Loucy (cell line): ENCODE results near the gene CACNA2D4.

Experiments
- EZH2phosphoT487 ChIP-seq: fragments of 200-600 bp; IDR thresholded peaks from 2 replicates; pipeline ENCODE4 v1.6.1; 2018; ENCODE audit warnings: antibody characterized with exemption, mild to moderate bottlenecking, moderate library complexity, borderline replicate concordance
- TF ChIP-seq, protein P1 (sequence below): fragments of 200-600 bp; sonication (generic); conservative IDR thresholded peaks from 2 replicates; pipeline ENCODE4 v1.5.1; 2014; ENCODE audit warnings: mild to moderate bottlenecking, antibody characterized with exemption, low read length

DNA sequence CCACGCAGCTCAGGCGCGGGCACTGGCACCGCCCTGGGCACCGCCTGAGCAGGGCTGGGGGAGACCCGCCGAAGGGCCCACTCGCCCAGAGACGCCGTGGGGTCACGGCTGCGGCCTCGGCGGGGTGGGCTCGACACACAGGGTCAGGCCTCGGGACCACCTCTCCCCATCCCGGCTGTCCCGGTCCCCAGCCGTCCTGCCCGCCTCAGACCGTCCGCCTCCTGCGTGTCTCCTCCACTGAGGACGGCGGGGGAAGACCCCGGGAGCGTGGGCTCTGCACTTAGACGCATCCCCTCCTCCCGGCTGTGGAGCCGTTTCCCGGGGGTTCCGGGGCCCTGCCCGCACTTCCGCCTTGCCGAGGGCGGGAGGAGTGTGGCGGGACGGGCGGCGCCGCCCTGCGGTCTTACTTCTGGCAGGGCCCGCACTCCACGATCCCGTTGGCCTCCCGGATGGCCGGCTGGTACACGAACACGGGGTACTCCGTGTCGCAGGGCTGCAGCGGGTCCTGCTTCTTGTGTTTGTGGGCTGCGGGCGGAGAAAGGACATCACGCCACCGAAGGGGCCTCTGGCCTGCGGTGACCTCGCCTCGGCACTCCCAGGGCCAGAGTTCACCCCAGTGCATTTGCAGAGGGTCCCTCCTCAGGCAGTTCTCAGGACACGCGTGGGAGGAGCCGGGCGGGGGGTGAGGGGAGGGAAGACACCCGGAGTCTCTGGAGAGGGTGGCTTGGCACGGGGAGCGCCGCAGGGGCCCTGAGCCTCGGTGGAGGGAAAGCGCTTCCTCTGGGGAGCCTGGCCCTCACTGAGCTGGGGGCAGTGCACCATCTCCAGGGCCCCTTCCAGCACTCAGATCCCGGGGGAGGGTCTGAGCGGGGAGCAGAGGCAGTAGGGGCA lies 121.2 kb downstream of the CACNA2D4 start:
- TF ChIP-seq, protein P1, sequence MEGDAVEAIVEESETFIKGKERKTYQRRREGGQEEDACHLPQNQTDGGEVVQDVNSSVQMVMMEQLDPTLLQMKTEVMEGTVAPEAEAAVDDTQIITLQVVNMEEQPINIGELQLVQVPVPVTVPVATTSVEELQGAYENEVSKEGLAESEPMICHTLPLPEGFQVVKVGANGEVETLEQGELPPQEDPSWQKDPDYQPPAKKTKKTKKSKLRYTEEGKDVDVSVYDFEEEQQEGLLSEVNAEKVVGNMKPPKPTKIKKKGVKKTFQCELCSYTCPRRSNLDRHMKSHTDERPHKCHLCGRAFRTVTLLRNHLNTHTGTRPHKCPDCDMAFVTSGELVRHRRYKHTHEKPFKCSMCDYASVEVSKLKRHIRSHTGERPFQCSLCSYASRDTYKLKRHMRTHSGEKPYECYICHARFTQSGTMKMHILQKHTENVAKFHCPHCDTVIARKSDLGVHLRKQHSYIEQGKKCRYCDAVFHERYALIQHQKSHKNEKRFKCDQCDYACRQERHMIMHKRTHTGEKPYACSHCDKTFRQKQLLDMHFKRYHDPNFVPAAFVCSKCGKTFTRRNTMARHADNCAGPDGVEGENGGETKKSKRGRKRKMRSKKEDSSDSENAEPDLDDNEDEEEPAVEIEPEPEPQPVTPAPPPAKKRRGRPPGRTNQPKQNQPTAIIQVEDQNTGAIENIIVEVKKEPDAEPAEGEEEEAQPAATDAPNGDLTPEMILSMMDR: no peak
- no peak for TF ChIP-seq EZH2phosphoT487
